ENCODE measurements around the gene ATP6V1B1. TPM values are rescaled to one million over a fixed set of nuclear protein-coding genes. Genes with fewer than 3 reads are reported as not detected.

The ATP6V1B1 gene
- total RNA-seq, 1 donor from 2014 or later = 2.4 TPM

- peak; percentile 92 for DNase-seq (ENCODE audit: low spot score)
These were observed 29.1 kb downstream of the ATP6V1B1 start for GRCh38 chr2:70964596-70965386.

GRCh38 chr2:70965506-70965905 is 29.8 kb downstream of the ATP6V1B1 start:
- DNase-seq (ENCODE audit: low spot score) = peak; percentile 85

- DNase-seq (ENCODE audit: low spot score) = peak; percentile 69
These were observed 31.0 kb downstream of the ATP6V1B1 start for GRCh38 chr2:70966681-70967080.

- no peak for DNase-seq (ENCODE audit: low spot score)
These were observed 31.5 kb downstream of the ATP6V1B1 start for GRCh38 chr2:70967189-70967588.

- peak; percentile 22 for DNase-seq (ENCODE audit: low spot score)
These were observed 38.9 kb downstream of the ATP6V1B1 start for GRCh38 chr2:70974592-70974991.

- DNase-seq (ENCODE audit: low spot score) = peak; percentile 41
These were observed 39.5 kb downstream of the ATP6V1B1 start for GRCh38 chr2:70975237-70975636.

GRCh38 chr2:70977605-70978205 is 42.0 kb downstream of the ATP6V1B1 start:
- DNase-seq (ENCODE audit: low spot score) = peak; percentile 60

GRCh38 chr2:70978341-70979179 is 42.9 kb downstream of the ATP6V1B1 start, which contains the start of gene ANKRD53:
Gene ANKRD53 (plus strand): TSS chr2:70978630. CDS start chr2:70978646, 16 bp downstream.
- DNase-seq (ENCODE audit: low spot score) = peak; percentile 91

GRCh38 chr2:70979180-70979488 is 43.4 kb downstream of the ATP6V1B1 start:
- DNase-seq (ENCODE audit: low spot score) = no peak

- peak; percentile 75 for DNase-seq (ENCODE audit: low spot score)
These were observed 43.9 kb downstream of the ATP6V1B1 start for GRCh38 chr2:70979626-70980025.

- peak; percentile 24 for DNase-seq (ENCODE audit: low spot score)
These were observed 45.7 kb downstream of the ATP6V1B1 start for GRCh38 chr2:70981421-70981820.

- peak; percentile 86 for DNase-seq (ENCODE audit: low spot score)
These were observed 46.4 kb downstream of the ATP6V1B1 start for GRCh38 chr2:70981866-70982810.

- peak; percentile 28 for DNase-seq (ENCODE audit: low spot score)
These were observed 47.3 kb downstream of the ATP6V1B1 start for GRCh38 chr2:70982971-70983370.

- peak; percentile 73 for DNase-seq (ENCODE audit: low spot score)
These were observed 48.0 kb downstream of the ATP6V1B1 start for GRCh38 chr2:70983506-70984227.

GRCh38 chr2:70984228-70984575 is 48.5 kb downstream of the ATP6V1B1 start:
- DNase-seq (ENCODE audit: low spot score) = peak; percentile 20

GRCh38 chr2:70984576-70985282 is 49.0 kb downstream of the ATP6V1B1 start:
- peak; percentile 93 for DNase-seq (ENCODE audit: low spot score)

GRCh38 chr2:70985283-70985688 is 49.6 kb downstream of the ATP6V1B1 start:
- DNase-seq (ENCODE audit: low spot score) = peak; percentile 57

- DNase-seq (ENCODE audit: low spot score) = peak; percentile 45
These were observed 50.3 kb downstream of the ATP6V1B1 start for GRCh38 chr2:70985956-70986355.

GRCh38 chr2:70986499-70987189 is 50.9 kb downstream of the ATP6V1B1 start:
- peak; percentile 60 for DNase-seq (ENCODE audit: low spot score)
